ENCODE data around the gene WBP2NL.

Gene WBP2NL

DNA sequence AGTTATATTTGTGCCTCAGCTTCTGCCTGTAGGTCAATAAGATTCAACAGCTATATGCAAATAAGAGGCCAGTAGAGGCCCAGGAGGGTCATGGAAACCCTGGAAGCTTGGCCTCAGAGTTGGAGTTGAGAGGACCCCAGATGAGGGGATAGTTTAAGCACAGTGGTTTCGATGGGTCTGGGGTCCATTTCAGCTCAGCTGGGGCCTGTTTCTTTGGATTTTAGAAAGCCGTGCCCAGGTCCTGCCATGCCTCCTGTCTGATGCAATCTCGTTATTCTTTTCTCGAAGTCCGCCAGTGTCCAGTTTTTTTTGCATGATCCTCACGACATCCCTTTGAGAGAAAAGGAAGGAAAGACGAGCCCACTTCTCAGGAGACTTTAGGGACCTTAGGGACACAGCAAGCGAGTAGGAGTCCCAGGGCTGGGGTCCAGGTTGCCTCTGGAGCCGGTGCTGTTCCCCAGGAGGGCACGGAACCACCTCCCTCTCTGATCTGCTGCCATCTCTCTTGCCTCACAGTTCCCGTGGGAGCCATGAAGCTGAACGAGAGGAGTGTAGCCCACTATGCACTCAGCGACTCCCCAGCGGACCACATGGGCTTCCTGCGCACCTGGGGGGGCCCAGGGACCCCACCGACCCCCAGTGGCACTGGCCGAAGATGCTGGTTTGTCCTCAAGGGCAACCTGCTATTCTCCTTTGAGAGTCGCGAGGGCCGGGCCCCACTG lies 78.3 kb downstream of the WBP2NL start:
- Mint-ChIP-seq H3K27ac (no peak overlapping the region), H3K27me3 (no peaks in the 10 kb centered on the region), H3K4me3 (no peak overlapping the region), H3K9me3 (no peaks in the 10 kb centered on the region), H3K36me3 (peaks cover 4 to 10% of the 10 kb centered on the region in 2 donors), H3K4me1 (peaks cover 15 to 27% of the 10 kb centered on the region in 2 donors)
- no peak for ATAC-seq (replicated peaks)
- DNase-seq = no peak

DNA sequence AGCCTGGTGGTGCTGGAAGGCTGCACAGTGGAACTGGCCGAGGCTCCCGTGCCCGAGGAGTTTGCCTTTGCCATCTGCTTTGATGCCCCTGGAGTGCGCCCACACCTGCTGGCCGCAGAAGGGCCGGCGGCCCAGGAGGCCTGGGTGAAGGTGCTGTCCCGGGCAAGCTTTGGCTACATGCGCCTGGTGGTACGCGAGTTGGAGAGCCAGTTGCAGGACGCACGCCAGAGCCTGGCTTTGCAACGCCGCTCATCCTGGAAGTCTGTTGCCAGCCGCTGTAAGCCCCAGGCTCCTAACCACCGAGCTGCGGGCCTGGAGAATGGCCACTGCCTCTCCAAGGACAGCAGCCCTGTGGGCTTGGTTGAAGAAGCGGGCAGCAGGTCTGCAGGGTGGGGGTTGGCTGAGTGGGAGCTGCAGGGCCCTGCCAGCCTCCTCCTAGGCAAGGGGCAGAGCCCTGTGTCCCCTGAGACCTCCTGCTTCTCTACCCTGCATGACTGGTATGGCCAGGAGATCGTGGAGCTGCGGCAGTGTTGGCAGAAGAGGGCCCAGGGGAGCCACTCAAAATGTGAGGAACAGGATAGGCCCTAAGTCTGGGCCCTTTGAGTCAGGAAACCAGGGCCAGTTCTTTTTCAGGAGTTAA lies 79.0 kb downstream of the WBP2NL start:
- DNase-seq = no peak
- Mint-ChIP-seq H3K9me3 (no peaks in the 10 kb centered on the region), H3K36me3 (peaks cover 11% of the 10 kb centered on the region in 2 donors), H3K4me1 (peaks cover 18 to 33% of the 10 kb centered on the region in 2 donors), H3K27ac (peak overlapping the region; percentile 25), H3K27me3 (no peaks in the 10 kb centered on the region), H3K4me3 (no peak overlapping the region)
- no peak for ATAC-seq (replicated peaks)

Data from stimulated activated naive B cell treated with anti-CD40 and anti-IgM and Interleukin-4, amounts not matched to agents 10 μg/mL and 1 μg/mL and 100 μg/mL, for 72 hours (primary cell).